Activated CD8-positive, alpha-beta memory T cell treated with anti-CD3 and anti-CD28 coated beads for 1 hour (primary cell): ENCODE measurements around the gene ARHGEF7.

Experiments
- DNase-seq, 2 donors: peaks; one replicate each; pipeline ENCODE4 v3.0.0-alpha.2; 2020; ENCODE audit warnings: low read depth in 1 of 2; ENCODE audit errors: extremely low read depth in 1 of 2

Gene ARHGEF7

GRCh38 chr13:111287201-111287600 is 172.1 kb downstream of the ARHGEF7 start:
- DNase-seq = no peak

DNA sequence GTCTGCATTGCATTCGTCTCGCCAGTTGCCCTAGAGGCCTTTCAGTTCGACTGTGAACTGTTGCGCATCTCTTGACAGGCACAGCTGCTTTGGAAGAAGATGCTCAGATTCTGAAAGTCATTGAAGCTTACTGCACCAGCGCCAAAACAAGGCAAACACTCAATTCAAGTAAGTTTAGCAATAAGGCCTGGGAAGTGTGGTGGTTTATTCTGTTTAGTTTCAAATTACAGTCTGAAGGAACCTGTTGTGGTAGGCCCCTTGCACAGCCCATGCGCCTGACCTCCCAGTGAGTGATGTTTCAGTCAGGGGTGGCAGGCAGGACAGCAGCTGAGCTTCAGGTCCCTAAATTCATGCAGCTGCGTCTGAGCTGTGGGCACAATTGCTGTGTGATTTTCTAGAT is 173.2 kb downstream of the ARHGEF7 start:
- DNase-seq = no peak

DNA sequence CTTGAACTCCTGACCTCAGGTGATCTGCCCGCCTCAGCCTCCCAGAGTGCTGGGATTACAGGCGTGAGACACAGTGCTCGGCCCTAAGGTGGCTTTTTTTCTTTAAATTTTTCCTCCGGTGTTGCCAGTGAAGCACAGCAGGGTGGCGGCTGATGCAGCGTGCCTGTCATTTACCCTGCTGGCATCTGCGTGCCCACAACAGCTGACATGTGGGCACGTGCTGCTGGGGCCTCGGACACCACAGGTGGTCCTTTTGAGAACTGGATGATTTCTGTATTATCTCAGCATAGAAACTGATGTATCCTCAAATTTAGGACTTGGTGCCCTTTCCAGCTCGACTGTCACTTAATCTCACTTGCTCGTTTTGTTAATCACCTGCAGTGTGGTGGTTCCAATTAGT is 174.1 kb downstream of the ARHGEF7 start:
- DNase-seq = no peak

DNA sequence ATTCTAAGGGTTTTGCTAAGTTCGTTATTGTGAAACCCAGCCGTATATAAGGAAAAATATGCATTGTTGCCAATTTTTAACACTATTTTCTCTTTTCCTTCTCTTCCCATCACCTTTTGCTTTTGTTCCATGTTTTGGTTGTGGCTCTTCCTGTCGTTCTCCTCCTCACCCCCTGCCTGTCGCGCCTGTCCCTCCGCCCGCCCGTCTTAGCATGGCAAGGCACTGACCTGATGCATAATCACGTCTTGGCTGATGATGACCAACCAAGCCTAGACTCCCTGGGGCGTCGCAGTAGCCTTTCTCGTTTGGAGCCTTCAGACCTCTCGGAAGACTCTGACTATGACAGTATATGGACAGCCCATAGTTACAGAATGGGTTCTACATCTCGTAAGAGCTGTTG is 176.8 kb downstream of the ARHGEF7 start:
- DNase-seq = no peak

DNA sequence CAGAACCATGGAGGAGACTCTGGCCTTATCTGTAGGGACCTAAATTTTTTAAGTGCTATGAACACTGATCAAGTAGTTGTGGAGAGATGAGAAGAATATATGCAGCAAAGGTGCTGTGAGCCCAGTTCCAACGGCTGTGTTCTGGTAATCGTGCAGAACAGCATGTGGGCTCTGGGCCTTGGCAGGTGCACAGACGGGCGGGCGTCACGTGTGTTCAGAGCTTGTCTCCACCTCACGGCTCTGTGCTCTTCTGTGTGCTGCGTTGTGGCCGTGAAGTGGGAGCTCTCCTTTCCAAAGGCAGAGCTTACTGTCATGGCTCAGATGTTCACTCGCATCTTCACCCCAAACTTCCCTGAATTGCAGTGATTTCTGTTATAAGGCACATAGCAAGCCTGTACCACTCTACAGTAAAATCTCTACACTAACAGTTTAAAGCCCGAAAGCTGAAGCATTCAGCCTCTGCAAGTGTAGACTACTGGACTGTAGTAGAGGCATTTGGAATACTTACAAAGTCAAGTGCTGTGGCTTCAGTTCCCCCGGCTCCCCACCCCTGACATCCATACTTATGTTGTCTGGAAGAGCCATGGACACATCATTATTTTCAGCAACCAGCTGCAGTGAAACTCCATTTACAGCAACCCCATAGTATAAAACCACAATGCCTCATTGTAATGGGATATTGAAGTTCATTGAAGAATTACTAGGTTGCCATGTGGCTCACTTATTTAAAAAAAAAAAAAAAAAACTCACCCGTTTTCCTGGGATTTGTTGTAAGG is 177.8 kb downstream of the ARHGEF7 start:
- DNase-seq = no peak

- DNase-seq = no peak
Observed at GRCh38 chr13:111295886-111296285, 180.8 kb downstream of the ARHGEF7 start.

DNA sequence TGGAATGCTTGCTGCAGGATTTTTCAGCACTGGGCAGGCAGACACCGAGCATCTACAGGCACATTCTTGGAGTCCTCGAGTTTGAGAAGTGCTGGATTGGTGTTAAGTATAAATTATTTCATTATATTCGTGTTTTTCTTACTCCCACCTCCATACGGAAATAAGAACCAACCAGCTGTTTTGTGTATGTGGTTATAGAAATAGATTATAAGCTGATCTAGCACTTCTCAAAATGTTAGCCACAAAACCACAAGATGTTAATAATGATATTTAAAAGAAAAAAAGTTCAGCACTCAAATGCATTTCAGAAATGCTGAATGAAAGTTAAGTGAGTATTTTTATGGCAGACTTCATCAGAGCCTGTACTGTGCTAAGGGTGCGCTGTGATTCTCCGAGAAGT is 181.3 kb downstream of the ARHGEF7 start:
- DNase-seq = no peak

DNA sequence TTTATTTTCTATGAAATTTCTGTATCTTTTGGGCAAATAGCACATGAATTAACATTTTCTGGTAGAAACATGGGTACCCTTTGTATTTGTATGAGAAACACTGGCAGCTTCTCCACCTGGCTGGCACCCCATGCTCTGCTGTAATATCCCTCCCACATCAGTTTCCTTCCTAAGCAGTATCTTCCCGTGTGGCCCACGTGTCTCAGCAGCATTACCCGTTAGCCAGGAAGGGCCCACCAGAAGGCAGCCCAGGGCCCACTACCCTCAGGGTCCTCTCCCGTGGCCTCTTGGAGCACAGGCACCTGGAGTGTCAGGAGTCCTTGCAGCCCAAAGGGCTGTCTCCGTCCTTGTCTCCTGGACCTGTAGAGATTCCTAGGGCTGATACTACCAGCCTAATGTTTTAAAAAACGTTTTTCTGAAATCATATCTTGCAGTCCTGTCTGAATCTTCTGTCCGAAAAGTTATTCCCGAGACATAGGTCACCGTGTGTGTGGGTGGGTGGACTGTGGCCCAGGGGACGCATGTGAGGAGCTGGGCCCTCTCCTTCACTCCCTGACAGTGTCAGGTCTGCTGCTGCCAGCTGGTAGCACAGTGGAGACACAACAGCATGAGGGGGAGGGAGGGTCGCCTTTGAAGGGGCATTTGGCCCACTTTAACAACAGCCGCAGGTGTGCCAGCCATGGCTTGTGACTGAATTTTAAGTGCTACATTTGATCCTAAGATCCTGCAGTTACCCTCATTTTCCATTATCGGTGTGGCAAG is 183.3 kb downstream of the ARHGEF7 start:
- DNase-seq = no peak

DNA sequence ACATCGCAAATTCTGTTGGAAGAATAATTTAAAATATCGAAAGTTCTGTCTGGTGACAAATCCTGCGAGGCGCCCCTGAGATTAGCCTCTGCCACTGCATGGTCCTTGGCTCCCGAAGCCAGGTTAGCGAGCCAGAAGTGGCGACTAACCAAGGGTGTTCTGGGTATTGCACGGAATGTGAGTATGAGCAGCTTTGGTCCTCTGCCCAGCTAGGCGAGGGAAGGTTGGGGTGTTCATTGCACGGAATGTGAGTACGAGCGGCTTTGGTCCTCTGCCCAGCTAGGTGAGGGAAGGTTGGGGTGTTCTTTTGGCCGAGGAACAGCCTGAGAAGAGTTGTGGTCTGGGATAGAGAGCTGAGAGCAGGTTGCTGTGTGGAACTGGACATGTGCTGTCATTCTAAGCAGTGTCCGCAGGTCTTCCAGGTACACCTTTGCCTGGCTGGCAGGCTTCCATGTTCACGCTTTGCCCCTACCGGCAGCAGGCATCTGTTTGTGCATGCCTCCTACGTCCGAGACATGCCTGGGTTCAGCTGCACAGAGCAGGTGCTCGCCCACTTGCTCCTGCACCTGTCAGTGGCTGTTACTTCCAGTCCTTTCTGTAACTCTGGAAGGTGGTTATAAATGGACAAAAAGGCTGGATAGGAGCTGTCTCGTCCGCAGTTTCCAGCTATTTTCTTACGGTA is 187.1 kb downstream of the ARHGEF7 start:
- no peak for DNase-seq

- DNase-seq = no peak
Observed at GRCh38 chr13:111303559-111303958, 188.4 kb downstream of the ARHGEF7 start.

DNA sequence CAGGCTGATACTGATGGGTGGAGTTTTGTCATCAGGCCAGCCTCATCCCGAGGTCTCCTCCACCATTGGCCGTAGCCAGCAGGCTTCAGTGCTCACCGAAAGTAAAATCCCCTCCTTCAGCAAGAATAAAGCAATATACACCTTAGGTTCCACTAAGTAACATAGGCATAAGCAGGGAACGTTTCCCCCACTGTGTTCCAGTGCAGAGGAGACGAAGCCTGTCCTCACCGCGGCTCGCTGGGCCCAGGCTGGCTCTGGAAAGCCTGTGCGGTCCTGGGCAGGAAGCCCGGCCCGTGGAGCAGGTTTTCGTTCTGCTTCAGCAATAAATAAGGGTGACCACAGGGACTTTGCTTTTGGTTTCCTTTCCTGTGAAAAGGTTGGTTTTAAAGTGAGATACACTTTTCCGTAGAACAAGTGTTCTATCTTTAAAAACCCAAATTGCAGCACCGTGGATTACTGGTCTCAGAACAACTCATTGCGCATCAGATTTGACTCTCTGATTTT is 189.0 kb downstream of the ARHGEF7 start:
- no peak for DNase-seq

- no peak for DNase-seq
Observed at GRCh38 chr13:111304603-111305289, 189.6 kb downstream of the ARHGEF7 start.

DNA sequence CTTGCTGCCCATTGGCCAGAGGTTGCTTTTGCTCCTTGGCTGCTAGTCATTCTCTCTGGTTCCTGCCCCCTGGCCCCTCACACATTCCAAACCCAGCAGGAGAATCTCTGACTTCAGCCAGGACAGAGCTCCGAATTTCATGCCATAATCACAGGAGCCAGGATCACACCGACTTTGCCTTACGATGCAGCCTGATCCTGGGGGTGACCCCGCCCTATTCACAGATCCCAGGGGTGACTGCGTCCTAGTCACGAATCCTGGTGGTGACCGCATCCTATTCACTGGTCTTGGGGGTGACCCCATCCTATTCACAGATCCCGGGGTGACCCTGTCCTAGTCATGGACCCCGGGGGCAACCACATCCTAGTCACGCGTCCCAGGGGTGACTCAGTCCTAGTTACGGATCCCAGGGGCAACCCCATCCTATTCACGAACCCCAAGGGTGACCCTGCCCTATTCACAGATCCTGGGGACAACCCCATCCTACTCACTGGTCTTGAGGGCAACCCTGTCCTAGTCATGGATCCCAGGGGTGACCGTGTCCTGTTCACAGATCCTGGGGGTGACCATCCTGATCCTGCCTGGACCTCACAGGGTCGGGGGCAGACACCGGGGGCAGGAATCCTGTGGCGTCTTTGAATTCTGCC is 198.0 kb downstream of the ARHGEF7 start:
- no peak for DNase-seq

DNA sequence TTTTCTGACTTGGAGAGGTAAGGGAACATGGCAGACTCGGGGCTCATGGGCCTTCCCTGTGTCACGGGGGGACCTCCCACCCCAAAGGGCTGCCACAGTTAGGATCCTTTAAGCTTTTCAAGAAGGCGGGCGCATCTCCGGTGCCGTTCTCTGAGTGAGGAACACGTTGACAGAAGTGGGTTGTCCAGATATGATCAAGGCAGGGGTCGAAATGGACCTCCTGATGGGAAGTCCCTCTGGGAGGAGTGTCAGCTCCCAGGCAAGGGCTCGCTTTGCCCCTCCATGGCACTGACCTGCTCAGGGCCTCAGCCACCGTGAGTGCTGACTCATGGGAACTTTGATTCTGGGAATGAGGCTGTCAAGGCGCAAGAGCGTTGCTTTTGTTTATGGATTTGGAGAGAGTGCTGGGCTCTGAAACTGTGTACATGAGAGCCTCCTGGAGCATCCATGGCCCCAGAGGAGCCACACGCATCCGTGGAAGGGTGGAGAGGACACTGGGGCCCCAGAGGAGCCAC is 198.9 kb downstream of the ARHGEF7 start:
- DNase-seq = no peak

DNA sequence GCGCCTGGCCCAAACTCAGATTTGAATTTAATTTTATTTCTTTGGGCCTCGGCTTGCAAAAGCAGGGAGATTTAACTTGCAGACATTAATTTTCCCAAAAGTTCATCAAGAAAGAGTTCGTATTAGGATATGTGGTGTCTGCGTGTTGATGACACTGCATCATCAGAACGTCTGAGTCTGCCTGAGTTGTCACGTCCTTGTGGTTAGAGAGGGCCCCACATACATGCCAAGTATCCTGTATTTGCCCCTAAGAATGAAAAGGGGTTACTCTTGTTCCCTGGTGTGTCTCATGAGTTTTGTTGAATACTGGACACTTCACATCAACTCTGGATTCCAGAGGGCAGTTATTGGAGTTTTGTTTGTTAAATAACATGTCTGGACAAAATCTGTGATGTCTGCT is 199.7 kb downstream of the ARHGEF7 start:
- DNase-seq = no peak

GRCh38 chr13:111315347-111315995 is 200.4 kb downstream of the ARHGEF7 start:
- DNase-seq = no peak

DNA sequence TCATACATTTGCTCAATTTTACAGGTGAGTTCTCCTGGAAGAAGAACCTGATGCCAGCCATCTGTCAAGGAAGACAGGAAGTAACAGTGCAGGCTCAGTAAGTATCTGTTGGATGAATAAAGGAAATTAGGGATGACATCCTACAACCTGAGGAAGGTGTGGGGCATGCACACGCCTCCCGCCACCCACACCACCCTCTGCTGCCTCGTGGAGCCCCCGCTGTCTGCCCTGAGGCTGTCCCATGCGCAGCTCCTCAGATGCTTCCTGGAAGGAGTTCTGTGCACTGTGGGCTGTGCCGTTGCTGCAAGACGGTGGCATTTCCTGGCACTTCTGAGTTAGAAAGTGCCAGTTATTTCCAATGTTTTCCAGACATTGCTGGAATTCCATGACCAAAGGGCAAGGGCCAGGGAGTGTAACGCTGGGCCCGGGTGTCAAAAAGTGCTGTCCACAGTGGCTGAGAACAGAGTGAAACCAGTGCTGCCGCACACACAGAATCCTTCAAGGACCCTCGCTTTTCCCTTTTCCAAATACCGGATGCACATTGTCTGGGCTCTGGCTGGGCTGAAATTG is 201.1 kb downstream of the ARHGEF7 start:
- no peak for DNase-seq

DNA sequence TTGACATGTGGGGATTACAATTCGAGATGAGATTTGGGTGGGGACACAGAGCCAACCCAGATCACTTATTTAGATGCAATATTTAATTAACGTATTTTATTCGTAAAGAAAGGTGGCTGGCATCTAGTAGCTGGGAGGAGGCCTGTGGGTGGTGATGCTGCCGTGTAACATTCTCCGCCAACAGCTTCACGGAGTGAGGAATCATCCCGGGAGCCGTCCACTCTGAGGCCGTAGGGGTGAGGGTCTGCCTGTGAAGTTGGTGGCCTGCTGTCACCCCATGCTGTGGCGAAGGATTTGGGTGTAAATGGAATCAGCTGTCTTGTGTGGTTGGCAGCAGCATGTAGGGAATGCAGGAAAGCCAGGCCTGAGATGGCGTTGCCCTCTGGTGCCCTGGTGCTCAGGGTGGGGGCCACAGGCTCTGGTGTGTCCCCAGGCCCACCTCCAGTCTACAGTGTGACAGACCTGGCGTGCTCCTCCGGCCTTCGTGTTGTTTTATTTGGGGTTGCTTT is 202.0 kb downstream of the ARHGEF7 start:
- DNase-seq = no peak
